HepG2 (cell line): ENCODE measurements around the gene FABP1. TPM values are rescaled to one million over a fixed set of nuclear protein-coding genes. Genes with fewer than 3 reads are reported as not detected.

Experiments used
- ARNT ChIP-seq: fragments of 450-650 bp; IDR thresholded peaks from 2 replicates; pipeline ENCODE4 v1.6.1; 2017
- CENPX ChIP-seq: sonication (generic); formaldehyde crosslinking; IDR thresholded peaks from 2 replicates; pipeline ENCODE4 v1.9.0; 2021; ENCODE audit warnings: mild to moderate bottlenecking, missing genetic modification reagents, moderate library complexity
- DNMT3B ChIP-seq: conservative IDR thresholded peaks from 2 replicates; pipeline ENCODE4 v1.6.1; 2016; ENCODE audit warnings: missing biosample characterization, control low read depth
- FOXA3 ChIP-seq: IDR thresholded peaks from 2 replicates; pipeline ENCODE4 v1.6.1; 2016; ENCODE audit warnings: missing genetic modification reagents, missing compliant biosample characterization
- HNRNPH1 ChIP-seq: fragments of 200-400 bp; formaldehyde crosslinking; optimal IDR thresholded peaks from 2 replicates; pipeline ENCODE3; 2017; ENCODE audit warnings: mild to moderate bottlenecking, low read depth, low read length
- ISL2 ChIP-seq: sonication (generic); formaldehyde crosslinking; IDR thresholded peaks from 2 replicates; pipeline ENCODE4 v1.5.0; 2020; ENCODE audit warnings: missing genetic modification reagents
- KLF11 ChIP-seq: IDR thresholded peaks from 2 replicates; pipeline ENCODE4 v1.6.1; 2016; ENCODE audit warnings: missing compliant biosample characterization
- NFRKB ChIP-seq: fragments of 450-650 bp; IDR thresholded peaks from 2 replicates; pipeline ENCODE4 v1.6.1; 2017
- PCBP2 ChIP-seq: fragments of 200-400 bp; formaldehyde crosslinking; optimal IDR thresholded peaks from 2 replicates; pipeline ENCODE3; 2018; ENCODE audit warnings: low read length, low read depth; ENCODE audit not compliant: poor library complexity, severe bottlenecking
- RFX1 ChIP-seq: fragments of 450-650 bp; IDR thresholded peaks from 2 replicates; pipeline ENCODE4 v1.6.1; 2017
- SIX4 ChIP-seq: sonication (generic); formaldehyde crosslinking; IDR thresholded peaks from 2 replicates; pipeline ENCODE4 v1.4.0; 2020; ENCODE audit warnings: missing genetic modification reagents
- ZC3H4 ChIP-seq: sonication (generic); formaldehyde crosslinking; IDR thresholded peaks from 2 replicates; pipeline ENCODE4 v1.4.0; 2020; ENCODE audit warnings: missing genetic modification reagents, borderline replicate concordance
- ZNF260 ChIP-seq: sonication (generic); formaldehyde crosslinking; IDR thresholded peaks from 2 replicates; pipeline ENCODE4 v1.4.0; 2020; ENCODE audit warnings: missing genetic modification reagents, low read depth, mild to moderate bottlenecking, borderline replicate concordance
- ZNF367 ChIP-seq: sonication (generic); formaldehyde crosslinking; IDR thresholded peaks from 2 replicates; pipeline ENCODE4 v1.4.0; 2020; ENCODE audit warnings: missing genetic modification reagents, borderline replicate concordance
- ZNF607 ChIP-seq: sonication (generic); formaldehyde crosslinking; IDR thresholded peaks from 2 replicates; pipeline ENCODE4 v1.5.1; 2020; ENCODE audit warnings: missing genetic modification reagents, mild to moderate bottlenecking, borderline replicate concordance
- ZSCAN29 ChIP-seq: sonication (generic); formaldehyde crosslinking; conservative IDR thresholded peaks from 2 replicates; pipeline ENCODE4 v1.4.0; 2020; ENCODE audit warnings: mild to moderate bottlenecking, missing genetic modification reagents
- polyA plus RNA-seq, 8 experiments: library from polyadenylated mRNA; depleted of rRNA in 3 of 8; stranded (reverse) in 7 of 8; unstranded in 1 of 8; fragments of >200 nt; fragmentation: Illumina TruSeq in 4 of 8; extraction: Trizol in 4 of 8; gene quantifications; 2 replicates each; pipeline versions ENCODE4 v1.2.1 to v1.2.3, GENCODE V29; 2011 to 2016; ENCODE audit warnings: low read depth in 4 of 8, missing spikeins in 1 of 8, mixed read lengths in 1 of 8; ENCODE audit not compliant: insufficient read depth in 1 of 8
- total RNA-seq, 5 experiments: library from RNA; depleted of rRNA; stranded (reverse); fragments of >200 nt; fragmentation: Illumina TruSeq; extraction: Trizol; gene quantifications; 2 replicates each; pipeline ENCODE4 v1.2.3, GENCODE V29; 2016; ENCODE audit warnings: low read depth in 1 of 5
- TF ChIP-seq, protein P1 (sequence below): sonication (generic); formaldehyde crosslinking; IDR thresholded peaks from 2 replicates; pipeline ENCODE4 v1.4.0; 2020; ENCODE audit warnings: missing genetic modification reagents, borderline replicate concordance
- TF ChIP-seq, protein P2 (sequence below): sonication (generic); formaldehyde crosslinking; IDR thresholded peaks from 2 replicates; pipeline ENCODE4 v1.8.1; 2023; ENCODE audit warnings: missing genetic modification reagents, inconsistent platforms, borderline replicate concordance
- TF ChIP-seq, protein P3 (sequence below): sonication (generic); formaldehyde crosslinking; conservative IDR thresholded peaks from 2 replicates; pipeline ENCODE4 v1.8.0; 2022; ENCODE audit warnings: mild to moderate bottlenecking, moderate library complexity, missing genetic modification reagents
- TF ChIP-seq, protein P4 (sequence below): sonication (generic); formaldehyde crosslinking; IDR thresholded peaks from 2 replicates; pipeline ENCODE4 v1.4.0; 2020; ENCODE audit warnings: missing genetic modification reagents
- TF ChIP-seq, protein P5 (sequence below): sonication (generic); formaldehyde crosslinking; IDR thresholded peaks from 2 replicates; pipeline ENCODE4 v1.5.0; 2020; ENCODE audit warnings: missing genetic modification reagents

Gene FABP1
- total and polyA plus RNA-seq, 2 of the 13 experiments (the other 11 are each of a cell fraction or from before 2014, with no cell fraction given), result 644 to 1,608 TPM

DNA sequence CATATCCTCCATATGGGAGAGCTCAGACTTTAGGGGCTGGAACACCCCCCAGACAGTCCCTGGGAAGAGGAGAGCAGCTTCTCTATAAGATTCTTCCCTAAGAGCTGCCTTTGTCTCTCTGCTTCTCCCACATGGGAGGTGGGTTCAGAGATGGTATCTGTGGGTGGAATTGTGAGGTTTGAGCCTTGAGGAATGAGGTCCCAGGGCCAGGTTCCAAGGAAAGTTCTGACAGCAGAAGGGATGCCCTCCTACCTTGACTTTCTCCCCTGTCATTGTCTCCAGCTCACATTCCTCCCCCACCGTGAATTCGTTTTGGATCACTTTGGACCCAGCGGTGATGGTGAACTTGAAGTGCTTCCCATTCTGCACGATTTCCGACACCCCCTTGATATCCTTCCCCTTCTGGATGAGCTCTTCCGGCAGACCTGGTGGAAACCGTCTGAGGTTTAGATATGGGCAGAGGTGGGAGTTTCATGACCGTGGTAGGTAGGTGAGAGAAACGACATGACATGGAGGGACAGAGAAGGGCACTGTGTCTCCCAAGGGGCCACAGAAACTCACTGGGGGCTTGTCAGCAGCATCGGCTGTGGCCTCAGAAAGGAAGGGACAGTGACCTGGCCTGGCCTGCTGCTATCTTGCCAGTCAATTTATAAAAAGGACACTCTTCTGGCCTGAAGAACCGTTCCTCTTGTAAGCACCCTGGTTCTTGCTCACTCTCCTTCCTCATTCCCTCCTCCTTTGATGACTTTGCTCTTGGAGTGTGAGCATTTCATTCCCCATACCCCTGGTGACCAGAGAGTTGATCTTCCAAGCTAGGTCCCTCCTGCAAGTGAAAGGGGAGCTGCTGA is 1.7 kb downstream of the FABP1 start (continued):
- TF ChIP-seq, protein P1, sequence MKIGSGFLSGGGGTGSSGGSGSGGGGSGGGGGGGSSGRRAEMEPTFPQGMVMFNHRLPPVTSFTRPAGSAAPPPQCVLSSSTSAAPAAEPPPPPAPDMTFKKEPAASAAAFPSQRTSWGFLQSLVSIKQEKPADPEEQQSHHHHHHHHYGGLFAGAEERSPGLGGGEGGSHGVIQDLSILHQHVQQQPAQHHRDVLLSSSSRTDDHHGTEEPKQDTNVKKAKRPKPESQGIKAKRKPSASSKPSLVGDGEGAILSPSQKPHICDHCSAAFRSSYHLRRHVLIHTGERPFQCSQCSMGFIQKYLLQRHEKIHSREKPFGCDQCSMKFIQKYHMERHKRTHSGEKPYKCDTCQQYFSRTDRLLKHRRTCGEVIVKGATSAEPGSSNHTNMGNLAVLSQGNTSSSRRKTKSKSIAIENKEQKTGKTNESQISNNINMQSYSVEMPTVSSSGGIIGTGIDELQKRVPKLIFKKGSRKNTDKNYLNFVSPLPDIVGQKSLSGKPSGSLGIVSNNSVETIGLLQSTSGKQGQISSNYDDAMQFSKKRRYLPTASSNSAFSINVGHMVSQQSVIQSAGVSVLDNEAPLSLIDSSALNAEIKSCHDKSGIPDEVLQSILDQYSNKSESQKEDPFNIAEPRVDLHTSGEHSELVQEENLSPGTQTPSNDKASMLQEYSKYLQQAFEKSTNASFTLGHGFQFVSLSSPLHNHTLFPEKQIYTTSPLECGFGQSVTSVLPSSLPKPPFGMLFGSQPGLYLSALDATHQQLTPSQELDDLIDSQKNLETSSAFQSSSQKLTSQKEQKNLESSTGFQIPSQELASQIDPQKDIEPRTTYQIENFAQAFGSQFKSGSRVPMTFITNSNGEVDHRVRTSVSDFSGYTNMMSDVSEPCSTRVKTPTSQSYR (CRISPR knock-in tag), result no peak
- TF ChIP-seq RFX1, result no peak
- TF ChIP-seq ZNF367 (CRISPR knock-in tag), result no peak
- TF ChIP-seq, protein P2, sequence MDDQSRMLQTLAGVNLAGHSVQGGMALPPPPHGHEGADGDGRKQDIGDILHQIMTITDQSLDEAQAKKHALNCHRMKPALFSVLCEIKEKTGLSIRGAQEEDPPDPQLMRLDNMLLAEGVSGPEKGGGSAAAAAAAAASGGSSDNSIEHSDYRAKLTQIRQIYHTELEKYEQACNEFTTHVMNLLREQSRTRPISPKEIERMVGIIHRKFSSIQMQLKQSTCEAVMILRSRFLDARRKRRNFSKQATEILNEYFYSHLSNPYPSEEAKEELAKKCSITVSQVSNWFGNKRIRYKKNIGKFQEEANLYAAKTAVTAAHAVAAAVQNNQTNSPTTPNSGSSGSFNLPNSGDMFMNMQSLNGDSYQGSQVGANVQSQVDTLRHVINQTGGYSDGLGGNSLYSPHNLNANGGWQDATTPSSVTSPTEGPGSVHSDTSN, result no peak
- TF ChIP-seq ZSCAN29, result no peak
- TF ChIP-seq, protein P3, sequence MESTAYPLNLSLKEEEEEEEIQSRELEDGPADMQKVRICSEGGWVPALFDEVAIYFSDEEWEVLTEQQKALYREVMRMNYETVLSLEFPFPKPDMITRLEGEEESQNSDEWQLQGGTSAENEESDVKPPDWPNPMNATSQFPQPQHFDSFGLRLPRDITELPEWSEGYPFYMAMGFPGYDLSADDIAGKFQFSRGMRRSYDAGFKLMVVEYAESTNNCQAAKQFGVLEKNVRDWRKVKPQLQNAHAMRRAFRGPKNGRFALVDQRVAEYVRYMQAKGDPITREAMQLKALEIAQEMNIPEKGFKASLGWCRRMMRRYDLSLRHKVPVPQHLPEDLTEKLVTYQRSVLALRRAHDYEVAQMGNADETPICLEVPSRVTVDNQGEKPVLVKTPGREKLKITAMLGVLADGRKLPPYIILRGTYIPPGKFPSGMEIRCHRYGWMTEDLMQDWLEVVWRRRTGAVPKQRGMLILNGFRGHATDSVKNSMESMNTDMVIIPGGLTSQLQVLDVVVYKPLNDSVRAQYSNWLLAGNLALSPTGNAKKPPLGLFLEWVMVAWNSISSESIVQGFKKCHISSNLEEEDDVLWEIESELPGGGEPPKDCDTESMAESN (CRISPR knock-in tag), result no peak
- TF ChIP-seq DNMT3B (CRISPR knock-in tag), result no peak
- TF ChIP-seq FOXA3 (CRISPR knock-in tag), result no peak
- TF ChIP-seq HNRNPH1, result peak; percentile 72
- no peak for TF ChIP-seq CENPX (CRISPR knock-in tag)
- TF ChIP-seq SIX4 (CRISPR knock-in tag), result no peak
- peak; percentile 33; the same call in 1 of the 2 replicates for TF ChIP-seq ZC3H4
- TF ChIP-seq, protein P4, sequence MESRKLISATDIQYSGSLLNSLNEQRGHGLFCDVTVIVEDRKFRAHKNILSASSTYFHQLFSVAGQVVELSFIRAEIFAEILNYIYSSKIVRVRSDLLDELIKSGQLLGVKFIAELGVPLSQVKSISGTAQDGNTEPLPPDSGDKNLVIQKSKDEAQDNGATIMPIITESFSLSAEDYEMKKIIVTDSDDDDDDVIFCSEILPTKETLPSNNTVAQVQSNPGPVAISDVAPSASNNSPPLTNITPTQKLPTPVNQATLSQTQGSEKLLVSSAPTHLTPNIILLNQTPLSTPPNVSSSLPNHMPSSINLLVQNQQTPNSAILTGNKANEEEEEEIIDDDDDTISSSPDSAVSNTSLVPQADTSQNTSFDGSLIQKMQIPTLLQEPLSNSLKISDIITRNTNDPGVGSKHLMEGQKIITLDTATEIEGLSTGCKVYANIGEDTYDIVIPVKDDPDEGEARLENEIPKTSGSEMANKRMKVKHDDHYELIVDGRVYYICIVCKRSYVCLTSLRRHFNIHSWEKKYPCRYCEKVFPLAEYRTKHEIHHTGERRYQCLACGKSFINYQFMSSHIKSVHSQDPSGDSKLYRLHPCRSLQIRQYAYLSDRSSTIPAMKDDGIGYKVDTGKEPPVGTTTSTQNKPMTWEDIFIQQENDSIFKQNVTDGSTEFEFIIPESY (CRISPR knock-in tag), result no peak
- TF ChIP-seq, protein P5, sequence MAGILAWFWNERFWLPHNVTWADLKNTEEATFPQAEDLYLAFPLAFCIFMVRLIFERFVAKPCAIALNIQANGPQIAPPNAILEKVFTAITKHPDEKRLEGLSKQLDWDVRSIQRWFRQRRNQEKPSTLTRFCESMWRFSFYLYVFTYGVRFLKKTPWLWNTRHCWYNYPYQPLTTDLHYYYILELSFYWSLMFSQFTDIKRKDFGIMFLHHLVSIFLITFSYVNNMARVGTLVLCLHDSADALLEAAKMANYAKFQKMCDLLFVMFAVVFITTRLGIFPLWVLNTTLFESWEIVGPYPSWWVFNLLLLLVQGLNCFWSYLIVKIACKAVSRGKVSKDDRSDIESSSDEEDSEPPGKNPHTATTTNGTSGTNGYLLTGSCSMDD (CRISPR knock-in tag), result no peak
- no peak for TF ChIP-seq PCBP2
- no peak for TF ChIP-seq ARNT
- no peak for TF ChIP-seq ISL2 (CRISPR knock-in tag)
- TF ChIP-seq ZNF260 (CRISPR knock-in tag), result no peak
- TF ChIP-seq KLF11 (CRISPR knock-in tag), result no peak
- peak; percentile 48 for TF ChIP-seq ZNF607 (CRISPR knock-in tag)
- TF ChIP-seq NFRKB, result no peak
